NCI-H460 (cell line): ENCODE data around the gene BEND7. TPM values are rescaled to one million over a fixed set of nuclear protein-coding genes. Genes with fewer than 3 reads are reported as not detected.
"Not testable (repeated sequence)": the region's sequence is repeated elsewhere in the genome, so short reads cannot be mapped to it uniquely, and the experiment has no call there.

ENCODE experiments used
- DNase-seq: peaks from one replicate; pipeline ENCODE4 v3.0.0-alpha.2; 2016; ENCODE audit warnings: low read depth; ENCODE audit errors: extremely low read depth
- total RNA-seq: library from RNA; depleted of rRNA; stranded (reverse); fragments of >200 nt; shearing (Covaris generic); gene quantifications from 2 replicates; pipeline ENCODE4 v1.2.3, GENCODE V29; 2014

BEND7 gene
- total RNA-seq, 1 experiment from 2014 or later = 11.6 TPM

- DNase-seq = not testable (repeated sequence)
These were observed 100.9 kb downstream of the BEND7 start for GRCh38 chr10:13427943-13428342.

GRCh38 chr10:13425397-13425796 is 103.4 kb downstream of the BEND7 start:
- DNase-seq = no peak

- DNase-seq = no peak
These were observed 106.0 kb downstream of the BEND7 start for GRCh38 chr10:13422800-13423199.

- DNase-seq = no peak
These were observed 107.4 kb downstream of the BEND7 start for GRCh38 chr10:13421382-13421917.

- no peak for DNase-seq
These were observed 108.1 kb downstream of the BEND7 start for GRCh38 chr10:13420532-13421307.

- no peak for DNase-seq
These were observed 111.2 kb downstream of the BEND7 start for GRCh38 chr10:13417459-13418126.

- DNase-seq = no peak
These were observed 112.1 kb downstream of the BEND7 start for GRCh38 chr10:13416760-13417159.

GRCh38 chr10:13414855-13415254 is 114.0 kb downstream of the BEND7 start:
- no peak for DNase-seq

- DNase-seq = no peak
These were observed 114.7 kb downstream of the BEND7 start for GRCh38 chr10:13414137-13414536.

GRCh38 chr10:13412894-13413293 is 115.9 kb downstream of the BEND7 start:
- DNase-seq = no peak

GRCh38 chr10:13404791-13405190 is 124.0 kb downstream of the BEND7 start:
- no peak for DNase-seq

- DNase-seq = no peak
These were observed 124.5 kb downstream of the BEND7 start for GRCh38 chr10:13404305-13404759.

GRCh38 chr10:13403426-13403825 is 125.4 kb downstream of the BEND7 start:
- DNase-seq = not testable (repeated sequence)

GRCh38 chr10:13402021-13402420 is 126.8 kb downstream of the BEND7 start:
- no peak for DNase-seq

- no peak for DNase-seq
These were observed 127.7 kb downstream of the BEND7 start for GRCh38 chr10:13401142-13401541.

GRCh38 chr10:13400196-13400965 is 128.4 kb downstream of the BEND7 start:
- DNase-seq = no peak

- DNase-seq = no peak
These were observed 129.1 kb downstream of the BEND7 start for GRCh38 chr10:13399752-13400151.

- DNase-seq = no peak
These were observed 129.6 kb downstream of the BEND7 start for GRCh38 chr10:13399236-13399635.

GRCh38 chr10:13397052-13397451 is 131.8 kb downstream of the BEND7 start:
- DNase-seq = no peak

GRCh38 chr10:13396369-13396768 is 132.4 kb downstream of the BEND7 start:
- no peak for DNase-seq

- DNase-seq = no peak
These were observed 133.3 kb downstream of the BEND7 start for GRCh38 chr10:13395540-13395939.
